Left ventricle myocardium inferior (tissue), 1 donor: ENCODE results near the gene SAMHD1. TPM values are rescaled to one million over a fixed set of nuclear protein-coding genes. Genes with fewer than 3 reads are reported as not detected.

Experiments
- DNase-seq: peaks from one replicate; pipeline ENCODE4 v3.0.0-alpha.2; 2020
- H3K27ac ChIP-seq: fragments of 200-600 bp; replicated peaks from 2 replicates; pipeline ENCODE4 v1.8.0; 2021
- H3K27me3 ChIP-seq: fragments of 200-600 bp; 2 replicates; pipeline ENCODE4 v1.8.0; 2021; ENCODE audit warnings: low read depth
- H3K36me3 ChIP-seq: fragments of 200-600 bp; 2 replicates; pipeline ENCODE4 v1.8.0; 2021
- H3K4me1 ChIP-seq: fragments of 200-600 bp; 2 replicates; pipeline ENCODE4 v1.8.0; 2021
- H3K4me3 ChIP-seq: fragments of 200-600 bp; 2 replicates; pipeline ENCODE4 v1.8.0; 2021; ENCODE audit warnings: mild to moderate bottlenecking, moderate library complexity
- H3K9me3 ChIP-seq: fragments of 200-600 bp; replicated peaks from 2 replicates; pipeline ENCODE4 v1.8.0; 2021
- intact Hi-C: fragments of 100-400 bp; cut with micrococcal nuclease; formaldehyde crosslinking; loops from one replicate; pipeline ENCODE4 v1.11.0; 2022
- total RNA-seq: library from RNA; stranded (reverse); fragmentation: NEBNext Ultra II Directional; extraction: Animal tissue kit (Norgen Biotek cat#: 25700); gene quantifications from one replicate; pipeline ENCODE4 v1.2.1, GENCODE V29; 2021
- TF ChIP-seq, protein P1 (sequence below): fragments of 200-600 bp; IDR thresholded peaks from 2 replicates; pipeline ENCODE4 v1.8.0; 2021; ENCODE audit warnings: antibody characterized with exemption, mild to moderate bottlenecking, borderline replicate concordance
- donor health status: DM: no; HTN: yes; CAD: no; lungs with severe emphysema.

Gene SAMHD1
- total RNA-seq, 1 donor from 2014 or later = 37.8 TPM

DNA sequence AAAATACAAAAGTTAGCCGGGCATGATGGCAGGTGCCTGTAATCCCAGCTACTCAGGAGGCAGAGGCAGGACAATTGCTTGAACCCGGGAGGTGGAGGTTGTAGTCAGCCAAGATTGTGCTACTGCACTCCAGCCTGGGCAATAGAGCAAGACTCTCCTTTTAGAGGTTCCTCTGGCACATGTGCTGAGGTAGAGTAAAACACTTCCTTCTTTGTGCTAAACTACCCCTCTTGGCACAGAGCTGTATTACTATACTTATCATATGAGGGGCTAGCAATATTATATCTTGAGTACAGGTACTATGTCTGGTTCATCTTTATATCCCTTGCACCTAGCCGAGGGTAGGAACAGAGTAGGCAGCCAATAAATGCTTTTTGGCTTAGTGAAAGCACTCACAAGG, 40.2 kb upstream of the SAMHD1 start:
- Histone ChIP-seq H3K4me3 (no peak overlapping the region), H3K4me1 (no peaks in the 10 kb centered on the region), H3K27ac (no peak overlapping the region), H3K27me3 (no peaks in the 10 kb centered on the region), H3K36me3 (no peaks in the 10 kb centered on the region), H3K9me3 (peaks cover 11% of the 10 kb centered on the region)
- intact Hi-C loops = no loop called here
- no peak for DNase-seq
- TF ChIP-seq, protein P1, sequence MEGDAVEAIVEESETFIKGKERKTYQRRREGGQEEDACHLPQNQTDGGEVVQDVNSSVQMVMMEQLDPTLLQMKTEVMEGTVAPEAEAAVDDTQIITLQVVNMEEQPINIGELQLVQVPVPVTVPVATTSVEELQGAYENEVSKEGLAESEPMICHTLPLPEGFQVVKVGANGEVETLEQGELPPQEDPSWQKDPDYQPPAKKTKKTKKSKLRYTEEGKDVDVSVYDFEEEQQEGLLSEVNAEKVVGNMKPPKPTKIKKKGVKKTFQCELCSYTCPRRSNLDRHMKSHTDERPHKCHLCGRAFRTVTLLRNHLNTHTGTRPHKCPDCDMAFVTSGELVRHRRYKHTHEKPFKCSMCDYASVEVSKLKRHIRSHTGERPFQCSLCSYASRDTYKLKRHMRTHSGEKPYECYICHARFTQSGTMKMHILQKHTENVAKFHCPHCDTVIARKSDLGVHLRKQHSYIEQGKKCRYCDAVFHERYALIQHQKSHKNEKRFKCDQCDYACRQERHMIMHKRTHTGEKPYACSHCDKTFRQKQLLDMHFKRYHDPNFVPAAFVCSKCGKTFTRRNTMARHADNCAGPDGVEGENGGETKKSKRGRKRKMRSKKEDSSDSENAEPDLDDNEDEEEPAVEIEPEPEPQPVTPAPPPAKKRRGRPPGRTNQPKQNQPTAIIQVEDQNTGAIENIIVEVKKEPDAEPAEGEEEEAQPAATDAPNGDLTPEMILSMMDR = no peak

DNA sequence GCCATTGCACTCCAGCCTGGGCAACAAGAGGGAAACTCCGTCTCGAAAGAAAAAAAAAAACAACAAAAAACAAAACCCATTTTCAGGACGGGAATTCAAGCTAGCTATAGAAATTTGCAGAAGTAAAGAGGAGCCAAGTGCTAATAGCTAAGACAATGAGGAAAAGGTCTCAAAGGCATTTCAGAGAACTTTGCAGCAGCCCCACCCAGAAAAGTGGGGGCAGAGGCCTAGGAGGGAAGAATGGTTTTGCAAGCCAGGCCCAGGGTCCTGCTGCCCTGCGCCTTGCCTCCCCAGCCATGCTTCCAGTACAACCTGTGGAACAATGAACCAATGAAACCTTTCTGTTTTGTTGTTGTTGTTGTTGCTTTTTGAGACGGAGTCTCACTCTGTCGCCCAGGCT, 38.3 kb upstream of the SAMHD1 start:
- TF ChIP-seq, protein P1 = no peak
- Histone ChIP-seq H3K4me1 (no peaks in the 10 kb centered on the region), H3K27ac (peak overlapping the region; percentile 39), H3K27me3 (no peaks in the 10 kb centered on the region), H3K4me3 (no peak overlapping the region), H3K36me3 (no peaks in the 10 kb centered on the region), H3K9me3 (peaks cover 11% of the 10 kb centered on the region)
- peak; percentile 18 for DNase-seq
- intact Hi-C loops = no loop called here

DNA sequence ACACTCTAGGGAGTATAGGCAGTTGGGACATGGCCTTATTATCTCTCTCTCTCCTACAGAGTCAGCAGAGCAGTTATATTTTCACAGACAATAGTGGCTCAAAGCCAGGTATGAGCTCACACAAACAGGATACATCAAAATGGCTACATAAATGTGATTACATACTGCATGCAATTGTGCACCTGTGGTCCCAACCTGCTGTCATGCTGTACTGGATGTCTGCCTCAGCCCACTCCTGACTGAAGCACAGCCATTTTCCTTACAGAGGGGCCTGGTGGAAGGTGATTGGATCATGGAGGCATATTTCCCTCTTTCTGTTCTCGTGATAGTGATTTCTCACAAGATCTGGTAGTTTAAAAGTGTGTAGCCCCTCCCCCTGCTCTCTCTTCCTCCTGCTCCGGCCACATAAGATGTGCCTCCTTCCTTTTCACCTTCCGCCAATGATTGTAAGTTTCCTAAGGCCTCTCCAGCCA, 37.0 kb upstream of the SAMHD1 start:
- intact Hi-C loops = no loop called here
- H3K27ac ChIP-seq = peak overlapping the region; percentile 39
- no peak overlapping the region for H3K4me3 ChIP-seq

DNA sequence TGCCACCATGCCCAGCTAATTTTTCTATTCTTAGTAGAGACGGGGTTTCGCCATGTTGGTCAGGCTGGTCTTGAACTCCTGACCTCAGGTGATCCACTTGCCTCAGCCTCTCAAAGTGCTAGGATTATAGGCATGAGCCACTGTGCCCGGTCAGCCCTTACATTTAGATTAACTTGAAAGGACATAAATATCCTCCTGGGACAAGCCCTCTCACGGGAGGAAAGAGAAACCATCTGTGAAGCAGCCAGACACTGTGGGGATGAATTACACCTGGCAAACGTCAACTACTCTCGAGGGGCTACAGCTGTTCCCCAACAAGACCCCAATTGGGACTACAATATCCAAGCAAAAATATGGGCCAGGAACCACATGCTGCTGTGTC, 32.7 kb upstream of the SAMHD1 start:
- intact Hi-C loops = no loop called here

More for the DNA sequence above, 37.0 kb upstream of the SAMHD1 start:
- Histone ChIP-seq H3K9me3 (peaks cover 11% of the 10 kb centered on the region), H3K36me3 (no peaks in the 10 kb centered on the region), H3K4me1 (no peaks in the 10 kb centered on the region), H3K27me3 (no peaks in the 10 kb centered on the region)
- DNase-seq = no peak
- TF ChIP-seq, protein P1 = no peak

DNA sequence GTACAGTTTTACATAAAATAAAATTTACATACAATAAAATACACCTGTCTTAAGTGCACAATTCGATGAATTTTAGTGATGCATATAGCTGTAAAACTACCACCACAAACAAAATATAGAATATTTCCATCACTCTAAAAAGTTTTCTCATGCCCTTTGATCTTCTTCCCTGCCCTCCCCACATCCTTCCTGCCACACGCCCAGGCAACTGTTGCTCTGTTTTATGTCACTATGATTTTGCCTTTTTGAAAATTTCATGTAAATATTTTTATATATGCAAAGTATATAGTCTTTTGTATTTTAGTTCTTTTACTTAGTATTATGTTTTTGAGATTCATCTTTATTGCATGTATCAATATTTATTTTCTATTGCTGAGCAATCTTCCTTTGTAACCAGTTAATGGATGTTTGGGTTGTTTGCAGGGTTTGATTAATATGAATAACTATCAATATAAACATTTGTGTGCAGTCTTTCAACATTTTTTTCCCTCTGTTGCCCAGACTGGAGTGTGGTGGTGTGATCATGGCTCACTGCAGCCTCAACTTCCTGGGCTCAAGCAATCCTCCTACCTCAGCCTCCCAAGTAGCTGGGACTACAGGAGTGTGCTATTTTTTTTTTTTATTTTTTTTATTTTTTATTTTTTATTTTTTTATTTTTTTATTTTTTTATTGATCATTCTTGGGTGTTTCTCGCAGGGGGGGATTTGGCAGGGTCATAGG, 23.8 kb upstream of the SAMHD1 start:
- intact Hi-C loops = no loop called here
- H3K4me1 ChIP-seq = no peaks in the 10 kb centered on the region
- DNase-seq = no peak
- no peaks in the 10 kb centered on the region for H3K36me3 ChIP-seq
- no peaks in the 10 kb centered on the region for H3K27me3 ChIP-seq
- H3K4me3 ChIP-seq = no peak overlapping the region
- no peak overlapping the region for H3K27ac ChIP-seq
- TF ChIP-seq, protein P1 = no peak
- H3K9me3 ChIP-seq = no peaks in the 10 kb centered on the region

More for the DNA sequence above, 32.7 kb upstream of the SAMHD1 start:
- TF ChIP-seq, protein P1 = no peak
- no peaks in the 10 kb centered on the region for H3K36me3 ChIP-seq
- no peak for DNase-seq
- H3K4me3 ChIP-seq = no peak overlapping the region
- H3K9me3 ChIP-seq = no peaks in the 10 kb centered on the region
- no peaks in the 10 kb centered on the region for H3K4me1 ChIP-seq
- H3K27ac ChIP-seq = no peak overlapping the region
- no peaks in the 10 kb centered on the region for H3K27me3 ChIP-seq
